ENCODE results near the gene NEK1. TPM values are rescaled to one million over a fixed set of nuclear protein-coding genes. Genes with fewer than 3 reads are reported as not detected.
A peak's percentile ranks its signal among the peaks of the same experiment; 100 is the strongest.
"Not testable (repeated sequence)": the region's sequence is repeated elsewhere in the genome, so short reads cannot be mapped to it uniquely, and the experiment has no call there.

The NEK1 gene
- total and polyA plus RNA-seq, 8 donors, result 13.2 to 30.9 (median 26.9) TPM

DNA sequence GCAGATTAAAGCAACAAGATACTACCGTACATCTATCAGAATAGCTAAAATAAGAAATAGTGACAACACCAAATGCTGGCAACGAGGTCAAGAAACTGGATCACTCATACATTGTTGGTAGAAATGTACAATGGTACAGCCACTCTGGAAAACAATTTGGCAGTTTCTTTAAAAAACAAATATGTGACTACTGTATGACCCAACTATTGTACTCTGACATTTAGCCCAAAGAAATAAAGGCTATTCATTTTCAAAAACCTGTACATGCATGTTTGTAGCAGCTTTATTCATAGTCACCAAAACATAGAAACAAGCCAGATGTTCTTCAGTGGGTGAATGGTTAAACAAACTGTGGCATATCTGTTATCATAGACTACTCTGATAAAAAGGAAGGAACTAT is 16.2 kb upstream of the NEK1 start:
- no peak overlapping the region for H3K4me3 ChIP-seq
- no peak for DNase-seq
- H3K27ac ChIP-seq, result no peak overlapping the region
- H3K9me3 ChIP-seq, result no peaks in the 10 kb centered on the region
- no peak for ATAC-seq
- H3K4me1 ChIP-seq, result peaks cover 0 to 4% of the 10 kb centered on the region in 2 donors
- intact Hi-C loops (cut with DNase I), result no loop called here
- H3K36me3 ChIP-seq, result no peaks in the 10 kb centered on the region
- TF ChIP-seq, protein P1, sequence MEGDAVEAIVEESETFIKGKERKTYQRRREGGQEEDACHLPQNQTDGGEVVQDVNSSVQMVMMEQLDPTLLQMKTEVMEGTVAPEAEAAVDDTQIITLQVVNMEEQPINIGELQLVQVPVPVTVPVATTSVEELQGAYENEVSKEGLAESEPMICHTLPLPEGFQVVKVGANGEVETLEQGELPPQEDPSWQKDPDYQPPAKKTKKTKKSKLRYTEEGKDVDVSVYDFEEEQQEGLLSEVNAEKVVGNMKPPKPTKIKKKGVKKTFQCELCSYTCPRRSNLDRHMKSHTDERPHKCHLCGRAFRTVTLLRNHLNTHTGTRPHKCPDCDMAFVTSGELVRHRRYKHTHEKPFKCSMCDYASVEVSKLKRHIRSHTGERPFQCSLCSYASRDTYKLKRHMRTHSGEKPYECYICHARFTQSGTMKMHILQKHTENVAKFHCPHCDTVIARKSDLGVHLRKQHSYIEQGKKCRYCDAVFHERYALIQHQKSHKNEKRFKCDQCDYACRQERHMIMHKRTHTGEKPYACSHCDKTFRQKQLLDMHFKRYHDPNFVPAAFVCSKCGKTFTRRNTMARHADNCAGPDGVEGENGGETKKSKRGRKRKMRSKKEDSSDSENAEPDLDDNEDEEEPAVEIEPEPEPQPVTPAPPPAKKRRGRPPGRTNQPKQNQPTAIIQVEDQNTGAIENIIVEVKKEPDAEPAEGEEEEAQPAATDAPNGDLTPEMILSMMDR (IDR thresholded peaks at IDR 0.05), result no peak
- H3K27me3 ChIP-seq, result no peaks in the 10 kb centered on the region

DNA sequence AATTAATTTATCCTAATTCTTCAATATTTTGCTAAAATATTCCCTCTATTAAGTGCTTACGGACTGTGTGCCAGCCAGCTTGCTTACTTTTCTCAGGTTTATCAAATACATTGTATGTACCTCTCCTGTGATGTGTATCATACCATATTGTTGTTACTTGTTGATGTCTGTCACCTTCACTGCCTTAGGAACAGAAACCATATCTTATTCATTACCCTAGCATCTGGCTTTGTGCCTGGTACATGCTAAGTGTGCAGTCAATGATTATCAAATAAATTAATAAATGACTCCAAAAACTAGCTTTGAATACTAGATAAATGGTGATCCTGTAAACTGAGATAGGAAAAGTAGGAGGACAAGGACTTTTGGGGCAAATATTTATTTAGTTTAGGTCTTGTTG is 14.9 kb upstream of the NEK1 start:
- DNase-seq (no peak), ATAC-seq (no peak)
- no peak overlapping the region for H3K4me3 ChIP-seq
- intact Hi-C loops (cut with DNase I), result no loop called here
- H3K4me1 ChIP-seq, result peaks cover 3 to 11% of the 10 kb centered on the region in 2 donors
- no peaks in the 10 kb centered on the region for H3K9me3 ChIP-seq
- H3K36me3 ChIP-seq, result no peaks in the 10 kb centered on the region
- H3K27me3 ChIP-seq, result no peaks in the 10 kb centered on the region
- TF ChIP-seq, protein P1 (IDR thresholded peaks at IDR 0.05), result no peak
- no peak overlapping the region for H3K27ac ChIP-seq

DNA sequence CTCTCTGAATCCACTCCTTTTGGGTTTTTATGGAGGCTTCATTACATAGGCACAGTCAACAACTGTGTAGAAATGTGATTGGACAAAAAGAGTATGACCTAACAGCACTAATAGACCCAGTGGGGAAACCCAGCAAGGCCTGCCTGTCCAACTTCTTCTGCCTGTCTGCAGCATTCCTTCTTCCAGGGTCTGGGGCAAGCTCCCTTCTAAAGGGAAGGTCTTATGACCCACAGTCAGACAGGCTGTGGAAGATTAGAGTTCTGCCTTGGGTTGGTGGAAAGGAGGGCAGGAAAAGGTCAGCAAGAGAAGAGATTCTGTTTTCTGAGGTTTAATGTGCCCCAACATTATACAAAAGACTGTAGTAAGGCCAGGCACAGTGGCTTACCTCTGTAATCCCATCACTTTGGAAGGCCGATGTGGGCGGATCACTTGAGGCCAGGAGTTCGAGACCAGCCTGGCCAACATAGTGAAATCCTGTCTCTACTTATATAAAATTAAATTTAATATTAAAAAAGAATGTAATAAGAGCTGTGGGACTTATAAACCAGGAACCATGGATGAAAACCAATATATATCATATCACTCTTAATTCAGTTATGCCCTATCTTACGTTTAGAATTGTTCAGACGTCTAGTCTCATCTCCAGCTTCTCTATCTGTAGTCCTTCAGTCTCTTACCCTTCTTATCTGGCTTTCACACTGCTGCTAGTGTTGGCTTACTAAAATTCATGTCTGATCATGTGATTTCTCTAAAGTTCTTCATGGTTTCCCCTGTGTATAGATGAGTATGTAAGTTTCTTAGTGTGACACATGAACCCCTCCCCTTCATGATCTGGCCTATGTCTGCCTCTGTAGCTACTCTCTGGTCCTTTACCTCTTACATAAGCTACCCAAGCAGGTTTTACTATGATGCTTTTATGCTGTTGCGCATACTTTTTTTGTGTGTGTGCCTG is 14.2 kb upstream of the NEK1 start:
- Histone ChIP-seq H3K27me3 (no peaks in the 10 kb centered on the region), H3K4me1 (peaks cover 4 to 18% of the 10 kb centered on the region in 2 donors), H3K27ac (no peak overlapping the region), H3K36me3 (no peaks in the 10 kb centered on the region), H3K9me3 (no peaks in the 10 kb centered on the region), H3K4me3 (no peak overlapping the region)
- ATAC-seq (no peak), DNase-seq (no peak)
- intact Hi-C loops (cut with DNase I), result no loop called here
- TF ChIP-seq, protein P1 (IDR thresholded peaks at IDR 0.05), result no peak

DNA sequence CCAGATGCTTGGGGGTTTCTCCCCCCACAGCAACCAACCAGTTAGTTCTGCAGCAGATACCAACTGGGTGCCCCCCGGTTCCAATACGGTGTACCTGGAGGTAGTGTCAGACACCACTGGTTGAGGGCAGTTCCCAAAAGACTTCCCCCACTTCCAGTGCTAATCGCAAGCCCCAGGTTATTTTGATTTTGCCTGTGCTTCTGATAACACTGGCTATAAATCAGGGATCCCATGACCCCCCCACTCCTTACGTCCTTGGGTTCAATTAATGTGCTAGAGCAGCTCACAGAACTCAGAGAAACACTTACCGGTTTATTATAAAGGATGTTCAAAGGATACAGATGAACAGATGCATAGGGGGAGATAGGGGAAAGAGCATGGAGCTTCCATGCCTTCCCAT is 13.5 kb upstream of the NEK1 start:
- Histone ChIP-seq H3K36me3 (no peaks in the 10 kb centered on the region), H3K27me3 (no peaks in the 10 kb centered on the region), H3K9me3 (no peaks in the 10 kb centered on the region), H3K4me1 (peaks cover 4 to 25% of the 10 kb centered on the region in 2 donors), H3K27ac (no peak overlapping the region), H3K4me3 (no peak overlapping the region)
- TF ChIP-seq, protein P1 (IDR thresholded peaks at IDR 0.05), result no peak
- intact Hi-C loops (cut with DNase I), result no loop called here
- ATAC-seq, result no peak
- peak in 1 of 4 donors; percentile 25 for DNase-seq

DNA sequence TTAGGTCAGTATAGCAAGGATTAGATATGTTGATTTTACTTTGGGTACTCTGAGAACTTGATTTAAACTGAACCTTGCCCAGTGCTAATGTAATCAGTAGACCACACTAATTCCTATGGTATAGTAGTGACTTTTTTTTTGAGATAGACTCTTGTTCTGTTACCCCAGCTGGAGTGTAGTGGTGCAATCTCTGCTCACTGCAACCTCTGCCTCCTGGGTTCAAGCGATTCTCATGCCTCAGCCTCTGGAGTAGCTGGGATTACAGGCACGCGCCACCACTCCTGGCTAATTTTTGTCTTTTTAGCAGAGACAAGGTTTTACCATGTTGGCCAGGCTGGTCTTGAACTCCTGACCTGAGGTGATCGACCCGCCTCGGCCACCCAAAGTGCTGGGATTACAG is 11.6 kb upstream of the NEK1 start:
- H3K4me3 ChIP-seq; H3K27me3 ChIP-seq; H3K9me3 ChIP-seq; H3K27ac ChIP-seq; ATAC-seq; H3K36me3 ChIP-seq; intact Hi-C loops (cut with DNase I): not testable (repeated sequence)
- peaks cover 4 to 32% of the 10 kb centered on the region in 2 donors for H3K4me1 ChIP-seq
- DNase-seq, result peak in 1 of 4 donors; percentile 30

Data from left lung (tissue), 10 donors.